Measurements from ENCODE around the gene PTTG1IP2. TPM values are rescaled to one million over a fixed set of nuclear protein-coding genes. Genes with fewer than 3 reads are reported as not detected.

Gene PTTG1IP2
- total RNA-seq, 1 experiment from 2014 or later, result not detected

- Mint-ChIP-seq H3K4me1 (peaks cover 2 to 6% of the 10 kb centered on the region in 2 experiments; a peak in 3 of 4 replicates), H3K27ac (no peak overlapping the region), H3K9me3 (no peaks in the 10 kb centered on the region), H3K4me3 (no peak overlapping the region), H3K27me3 (ENCODE audit: low read depth) (no peaks in the 10 kb centered on the region), H3K36me3 (ENCODE audit: insufficient read depth in 1 of 3, low read depth in 3 of 3) (no peaks in the 10 kb centered on the region)
- Histone ChIP-seq H3K27ac (ENCODE audit: insufficient read length, low read depth, low read length) (no peak overlapping the region), H2BK5ac (ENCODE audit: insufficient read length, low read length) (no peak overlapping the region), H2AK5ac (ENCODE audit: insufficient read length, low read length) (no peak overlapping the region), H4K20me1 (ENCODE audit: control insufficient read depth, insufficient read depth, insufficient read length) (no peaks in the 10 kb centered on the region), H3K9me3 (ENCODE audit: control insufficient read depth, low read depth, low read length) (no peaks in the 10 kb centered on the region), H3K18ac (ENCODE audit: insufficient read length, low read depth, low read length) (no peak overlapping the region), H3K27me3 (ENCODE audit: insufficient read depth, low read length) (no peaks in the 10 kb centered on the region), H2AFZ (ENCODE audit: low read length) (no peak overlapping the region), H2BK120ac (ENCODE audit: low read depth, low read length, poor library complexity, severe bottlenecking) (no peak overlapping the region), H2BK12ac (ENCODE audit: insufficient read length, low read depth, low read length) (no peak overlapping the region), H3K79me2 (ENCODE audit: insufficient read depth, low read length) (no peaks in the 10 kb centered on the region; the same call in 1 of the 2 replicates), H3K79me1 (ENCODE audit: insufficient read depth, low read depth, low read length, poor library complexity, severe bottlenecking) (no peaks in the 10 kb centered on the region), H4K5ac (ENCODE audit: insufficient read length, low read depth, low read length) (no peak overlapping the region), H2BK20ac (ENCODE audit: low read depth, low read length, poor library complexity, severe bottlenecking) (no peak overlapping the region), H2BK15ac (ENCODE audit: low read depth, low read length) (no peak overlapping the region), H3K23me2 (ENCODE audit: insufficient read length, low read depth, low read length, poor library complexity, severe bottlenecking) (no peaks in the 10 kb centered on the region), H3K9ac (ENCODE audit: extremely low read depth, insufficient read length, low read length) (no peak overlapping the region), H4K91ac (ENCODE audit: insufficient read length, low read depth, low read length) (no peak overlapping the region), H3K23ac (ENCODE audit: insufficient read length, low read depth, low read length) (no peak overlapping the region), H3K4me2 (ENCODE audit: insufficient read depth, insufficient read length, low read length) (no peak overlapping the region), H3K56ac (ENCODE audit: insufficient read length, low read depth, low read length) (no peak overlapping the region), H3K4ac (ENCODE audit: low read depth, low read length) (no peak overlapping the region), H4K8ac (replicated peaks; ENCODE audit: insufficient read length, low read depth, low read length) (no peak overlapping the region), H3T11ph (ENCODE audit: low read length) (no peak overlapping the region), H3K14ac (ENCODE audit: insufficient read depth, low read length) (no peak overlapping the region), H3K4me1 (ENCODE audit: insufficient read depth, low read length) (no peaks in the 10 kb centered on the region)
- no CpG with 5 or more reads among the region's 1 CpG for WGBS (ENCODE audit: extremely low coverage, insufficient read length, low lambda C conversion rate)
- DNase-seq, result no peak
- TF ChIP-seq, protein P1, sequence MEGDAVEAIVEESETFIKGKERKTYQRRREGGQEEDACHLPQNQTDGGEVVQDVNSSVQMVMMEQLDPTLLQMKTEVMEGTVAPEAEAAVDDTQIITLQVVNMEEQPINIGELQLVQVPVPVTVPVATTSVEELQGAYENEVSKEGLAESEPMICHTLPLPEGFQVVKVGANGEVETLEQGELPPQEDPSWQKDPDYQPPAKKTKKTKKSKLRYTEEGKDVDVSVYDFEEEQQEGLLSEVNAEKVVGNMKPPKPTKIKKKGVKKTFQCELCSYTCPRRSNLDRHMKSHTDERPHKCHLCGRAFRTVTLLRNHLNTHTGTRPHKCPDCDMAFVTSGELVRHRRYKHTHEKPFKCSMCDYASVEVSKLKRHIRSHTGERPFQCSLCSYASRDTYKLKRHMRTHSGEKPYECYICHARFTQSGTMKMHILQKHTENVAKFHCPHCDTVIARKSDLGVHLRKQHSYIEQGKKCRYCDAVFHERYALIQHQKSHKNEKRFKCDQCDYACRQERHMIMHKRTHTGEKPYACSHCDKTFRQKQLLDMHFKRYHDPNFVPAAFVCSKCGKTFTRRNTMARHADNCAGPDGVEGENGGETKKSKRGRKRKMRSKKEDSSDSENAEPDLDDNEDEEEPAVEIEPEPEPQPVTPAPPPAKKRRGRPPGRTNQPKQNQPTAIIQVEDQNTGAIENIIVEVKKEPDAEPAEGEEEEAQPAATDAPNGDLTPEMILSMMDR (conservative IDR thresholded peaks at IDR 0.05), result no peak
Observed at GRCh38 chr7:90483251-90483650, 13.8 kb downstream of the PTTG1IP2 start.

All from H9 (cell line).